ENCODE measurements around the gene SCAMP2.

SCAMP2 gene

DNA sequence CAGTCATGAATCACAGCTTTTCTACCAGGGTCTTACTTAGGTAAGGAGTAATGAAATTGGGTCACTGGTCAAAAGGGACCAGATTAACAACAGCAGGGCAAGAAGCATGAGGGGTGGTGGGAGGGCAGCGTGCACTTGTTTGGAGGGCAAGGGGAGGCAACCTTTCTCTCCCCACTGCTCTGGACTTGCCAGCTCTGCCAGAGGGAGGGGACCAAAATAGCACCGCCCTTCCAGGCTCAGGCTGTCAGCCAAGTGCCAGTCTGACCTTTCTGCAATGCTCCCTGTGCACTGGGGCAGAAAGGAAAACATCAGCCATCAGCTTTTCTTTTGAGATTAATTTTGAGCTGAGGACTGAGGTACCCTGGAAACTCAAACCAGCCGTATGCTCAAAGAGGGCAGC, 25.7 kb downstream of the SCAMP2 start:
- TF ChIP-seq CTCF (IDR thresholded peaks at IDR 0.05; ENCODE audit: low read depth, low read length), result no peak
- no peak overlapping the region for H3K4me3 ChIP-seq (ENCODE audit: low read depth, low read length)

- no peak overlapping the region for H3K4me3 ChIP-seq (ENCODE audit: low read depth, low read length)
- TF ChIP-seq CTCF (IDR thresholded peaks at IDR 0.05; ENCODE audit: low read depth, low read length), result no peak
These were observed 27.6 kb downstream of the SCAMP2 start for GRCh38 chr15:74845581-74845980.

- TF ChIP-seq CTCF (IDR thresholded peaks at IDR 0.05; ENCODE audit: low read depth, low read length), result no peak
- H3K4me3 ChIP-seq (ENCODE audit: low read depth, low read length), result no peak overlapping the region
These were observed 28.0 kb downstream of the SCAMP2 start for GRCh38 chr15:74845208-74845568.

GRCh38 chr15:74844319-74845207, 28.6 kb downstream of the SCAMP2 start:
- no peak for TF ChIP-seq CTCF (IDR thresholded peaks at IDR 0.05; ENCODE audit: low read depth, low read length)
- H3K4me3 ChIP-seq (ENCODE audit: low read depth, low read length), result no peak overlapping the region

DNA sequence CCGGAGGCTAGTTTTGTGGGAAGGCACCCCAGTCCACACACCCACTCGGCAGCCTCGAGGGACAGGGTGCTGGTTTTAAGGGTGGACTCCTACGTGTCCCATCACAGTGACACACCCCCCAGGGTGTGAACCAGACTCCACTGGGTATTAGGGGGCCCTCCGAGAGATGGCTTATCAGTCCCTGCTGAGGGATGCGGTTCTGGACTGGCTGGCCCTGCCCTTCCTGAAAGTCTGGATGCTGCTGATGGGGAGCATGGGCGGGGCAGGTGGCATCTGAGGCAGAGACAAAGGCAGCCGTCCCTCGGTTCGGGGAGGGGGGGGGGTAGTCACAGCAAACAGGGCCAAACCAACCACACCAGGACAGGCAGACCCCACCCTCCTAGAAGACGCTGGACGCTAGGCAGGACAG, 29.3 kb downstream of the SCAMP2 start:
- H3K4me3 ChIP-seq (ENCODE audit: low read depth, low read length), result no peak overlapping the region; the same call in 1 of the 2 replicates
- TF ChIP-seq CTCF (IDR thresholded peaks at IDR 0.05; ENCODE audit: low read depth, low read length), result no peak

GRCh38 chr15:74843445-74843828, 29.7 kb downstream of the SCAMP2 start:
- peak overlapping the region; percentile 49 for H3K4me3 ChIP-seq (ENCODE audit: low read depth, low read length)
- peak; percentile 3; the same call in 1 of the 2 replicates for TF ChIP-seq CTCF (IDR thresholded peaks at IDR 0.05; ENCODE audit: low read depth, low read length)

DNA sequence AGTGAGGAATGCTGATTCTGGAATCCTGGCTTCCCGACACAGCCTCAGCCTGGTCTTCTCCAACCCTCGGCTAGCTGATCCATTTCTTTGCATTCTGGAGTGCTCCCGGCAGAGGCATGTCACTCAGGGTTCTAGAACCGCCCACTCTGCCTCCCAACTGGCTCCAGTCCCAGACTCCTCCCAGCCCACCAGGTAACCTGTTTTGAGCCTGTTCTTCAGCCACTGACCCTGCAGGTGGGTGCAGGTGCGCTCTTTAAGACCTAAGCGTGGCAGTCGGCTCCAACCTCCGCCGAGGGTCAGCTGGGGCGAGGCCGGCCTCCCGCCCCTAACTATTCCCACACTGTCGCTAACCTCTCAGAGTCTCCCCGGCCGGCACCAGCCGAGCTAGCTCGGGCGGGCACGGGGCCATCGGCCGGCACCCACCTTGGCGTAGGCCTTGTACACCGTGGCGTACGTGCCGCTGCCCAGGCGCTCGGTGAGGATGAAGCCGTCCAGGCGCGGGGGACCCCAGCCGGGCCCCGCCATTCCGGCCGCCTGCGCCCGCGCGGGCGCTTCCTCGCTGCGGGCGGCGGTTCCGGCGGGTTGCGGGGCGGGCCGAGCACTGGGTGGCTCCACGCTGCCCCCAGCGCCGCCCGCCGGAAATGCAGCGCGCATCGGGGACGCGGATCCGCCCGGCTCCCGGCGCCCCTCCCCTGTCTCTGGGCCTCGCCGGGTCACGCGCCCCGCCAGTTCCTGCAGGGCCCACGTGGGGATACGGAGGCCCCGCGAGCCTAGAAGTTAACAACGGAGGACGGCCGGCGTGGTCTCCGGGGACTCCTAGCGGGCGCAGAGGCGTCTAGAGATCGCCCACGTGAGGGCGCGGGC, 30.4 kb downstream of the SCAMP2 start, which contains the start of gene ULK3:
ULK3 (minus strand) TSS at position 576 of the 864 bp plus-strand sequence; CDS start at position 525, 51 bp downstream.
- H3K4me3 ChIP-seq (ENCODE audit: low read depth, low read length), result peak within 1 kb of the TSS; percentile 81
- peak; percentile 52 for TF ChIP-seq CTCF (IDR thresholded peaks at IDR 0.05; ENCODE audit: low read depth, low read length)
